Mesendoderm (in vitro differentiated cells): Measurements from ENCODE around the gene FILIP1L.

Experiments used
- DNase-seq: peaks from one replicate; pipeline ENCODE4 v3.0.0; 2013
- H2AK5ac ChIP-seq: 2 replicates; pipeline ENCODE4 v1.6.1; 2013; ENCODE audit warnings: low read length, inconsistent platforms
- H2BK120ac ChIP-seq: 2 replicates; pipeline ENCODE4 v1.6.1; 2013; ENCODE audit warnings: low read depth, mild to moderate bottlenecking, low read length, moderate library complexity, mixed read lengths
- H2BK15ac ChIP-seq: replicated peaks from 2 replicates; pipeline ENCODE4 v1.6.1; 2013; ENCODE audit warnings: low read depth, mild to moderate bottlenecking, moderate library complexity
- H2BK5ac ChIP-seq: 2 replicates; pipeline ENCODE4 v1.6.1; 2013; ENCODE audit warnings: low read length, inconsistent platforms
- H3K18ac ChIP-seq: 2 replicates; pipeline ENCODE4 v1.6.1; 2013; ENCODE audit warnings: mild to moderate bottlenecking, low read length, mixed read lengths
- H3K23ac ChIP-seq: one replicate; pipeline ENCODE4 v1.6.1; 2013; ENCODE audit warnings: low read length
- H3K27ac ChIP-seq: 2 replicates; pipeline ENCODE4 v1.5.1; 2013; ENCODE audit warnings: low read depth, mild to moderate bottlenecking, inconsistent platforms, low read length, moderate library complexity
- H3K27me3 ChIP-seq: 2 replicates; pipeline ENCODE4 v1.6.1; 2013; ENCODE audit warnings: low read length, control low read depth, mild to moderate bottlenecking, inconsistent platforms; ENCODE audit not compliant: insufficient read depth, poor library complexity
- H3K36me3 ChIP-seq: 2 replicates; pipeline ENCODE4 v1.6.1; 2013; ENCODE audit warnings: low read length, inconsistent platforms; ENCODE audit not compliant: control insufficient read depth, insufficient read depth
- H3K4ac ChIP-seq: one replicate; pipeline ENCODE4 v1.6.1; 2013; ENCODE audit warnings: low read depth, mild to moderate bottlenecking, low read length, moderate library complexity
- H3K4me1 ChIP-seq: 2 replicates; pipeline ENCODE4 v1.6.1; 2013; ENCODE audit warnings: low read depth, low read length, inconsistent platforms; ENCODE audit not compliant: control insufficient read depth
- H3K4me2 ChIP-seq: 2 replicates; pipeline ENCODE4 v1.6.1; 2013; ENCODE audit warnings: low read length
- H3K4me3 ChIP-seq: 2 replicates; pipeline ENCODE4 v1.5.1; 2013; ENCODE audit warnings: mild to moderate bottlenecking, low read length
- H3K56ac ChIP-seq: one replicate; pipeline ENCODE4 v1.6.1; 2013; ENCODE audit warnings: low read length
- H3K79me1 ChIP-seq: 2 replicates; pipeline ENCODE4 v1.6.1; 2013; ENCODE audit warnings: low read length, inconsistent platforms
- H3K79me2 ChIP-seq: 2 replicates; pipeline ENCODE4 v1.6.1; 2013; ENCODE audit warnings: mild to moderate bottlenecking, low read length; ENCODE audit not compliant: control insufficient read depth, insufficient read depth
- H3K9ac ChIP-seq: 2 replicates; pipeline ENCODE4 v1.6.1; 2013; ENCODE audit warnings: low read length, inconsistent platforms
- H4K5ac ChIP-seq: one replicate; pipeline ENCODE4 v1.6.1; 2013; ENCODE audit warnings: low read length
- H4K8ac ChIP-seq: one replicate; pipeline ENCODE4 v1.6.1; 2013; ENCODE audit warnings: low read depth, mild to moderate bottlenecking, control low read depth, low read length, moderate library complexity
- WGBS: extraction: QIAGEN DNeasy Blood & Tissue Kit; methylation state at CpG from one replicate; pipeline ENCODE4 v1.1.7; 2013; ENCODE audit warnings: low lambda C conversion rate, missing lambda C conversion rate; ENCODE audit not compliant: insufficient coverage; ENCODE audit errors: extremely low coverage; 5-methylcytosine and 5-hydroxymethylcytosine counted together

FILIP1L gene

GRCh38 chr3:99952306-99952705 is 162.0 kb downstream of the FILIP1L start:
- WGBS = no CpG with 5 or more reads among the region's 1 CpG

DNA sequence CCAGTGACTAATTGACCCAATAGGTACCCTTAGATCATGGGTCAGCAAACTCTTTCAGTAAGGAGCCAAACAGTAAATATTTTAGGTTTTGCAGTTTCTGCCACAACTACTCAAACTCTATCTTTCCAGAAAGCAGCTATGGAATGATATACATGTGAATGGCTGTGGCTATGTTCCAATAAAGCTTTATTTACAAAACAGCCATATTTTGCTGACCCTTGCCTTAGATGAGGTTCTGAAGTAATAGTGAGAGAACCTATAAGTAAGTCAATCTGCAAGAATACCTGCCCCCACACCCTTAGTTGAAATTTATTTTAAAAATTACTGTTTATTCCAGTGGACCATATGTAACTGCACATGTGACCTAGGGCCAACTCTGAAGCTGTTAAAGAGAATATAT is 162.6 kb downstream of the FILIP1L start:
- H3K79me1 ChIP-seq = no peaks in the 10 kb centered on the region
- no peaks in the 10 kb centered on the region for H3K4me1 ChIP-seq
- H3K4me3 ChIP-seq = no peak overlapping the region
- no peak overlapping the region for H3K23ac ChIP-seq
- H4K8ac ChIP-seq = no peak overlapping the region
- no peak for DNase-seq
- no peak overlapping the region for H3K27ac ChIP-seq
- H3K4me2 ChIP-seq = no peak overlapping the region
- H3K27me3 ChIP-seq = no peaks in the 10 kb centered on the region
- H2BK5ac ChIP-seq = no peak overlapping the region
- no peak overlapping the region for H2BK15ac ChIP-seq
- H3K79me2 ChIP-seq = no peaks in the 10 kb centered on the region
- no peak overlapping the region for H4K5ac ChIP-seq
- no peak overlapping the region for H2AK5ac ChIP-seq
- H3K4ac ChIP-seq = no peak overlapping the region
- no peak overlapping the region for H3K18ac ChIP-seq
- H3K56ac ChIP-seq = no peak overlapping the region
- H3K9ac ChIP-seq = no peak overlapping the region
- H2BK120ac ChIP-seq = no peak overlapping the region
- no peaks in the 10 kb centered on the region for H3K36me3 ChIP-seq

More at GRCh38 chr3:99952306-99952705, 162.0 kb downstream of the FILIP1L start:
- Histone ChIP-seq H2BK15ac (no peak overlapping the region), H3K4me3 (no peak overlapping the region), H3K36me3 (no peaks in the 10 kb centered on the region), H3K4me1 (no peaks in the 10 kb centered on the region), H2AK5ac (no peak overlapping the region), H3K4ac (no peak overlapping the region), H3K56ac (no peak overlapping the region), H4K5ac (no peak overlapping the region), H3K4me2 (no peak overlapping the region), H3K9ac (no peak overlapping the region), H2BK5ac (no peak overlapping the region), H2BK120ac (no peak overlapping the region), H3K79me2 (no peaks in the 10 kb centered on the region), H3K18ac (no peak overlapping the region), H3K23ac (no peak overlapping the region), H4K8ac (no peak overlapping the region), H3K79me1 (no peaks in the 10 kb centered on the region), H3K27ac (no peak overlapping the region), H3K27me3 (no peaks in the 10 kb centered on the region)
- DNase-seq = no peak

DNA sequence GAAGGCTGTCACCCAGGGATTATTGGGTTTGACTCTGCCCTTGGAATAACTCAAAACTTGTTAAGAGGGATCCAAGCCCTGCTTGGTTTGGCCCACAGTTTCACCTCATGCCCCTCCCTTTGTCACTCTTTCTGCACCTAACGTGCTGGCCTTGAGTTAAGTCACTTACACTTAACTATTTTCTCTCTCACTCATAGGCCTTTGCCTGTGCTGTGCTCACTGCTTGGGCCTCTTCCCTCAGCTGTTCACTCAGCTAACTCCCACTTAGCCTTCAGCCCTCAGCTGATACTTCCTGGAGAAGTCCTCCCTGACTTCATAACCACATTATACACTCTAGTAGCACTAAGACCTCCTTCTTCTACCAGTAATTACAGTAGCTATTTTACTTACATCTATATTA is 163.4 kb downstream of the FILIP1L start:
- H4K8ac ChIP-seq = no peak overlapping the region
- no peak overlapping the region for H3K27ac ChIP-seq
- no peak for DNase-seq

DNA sequence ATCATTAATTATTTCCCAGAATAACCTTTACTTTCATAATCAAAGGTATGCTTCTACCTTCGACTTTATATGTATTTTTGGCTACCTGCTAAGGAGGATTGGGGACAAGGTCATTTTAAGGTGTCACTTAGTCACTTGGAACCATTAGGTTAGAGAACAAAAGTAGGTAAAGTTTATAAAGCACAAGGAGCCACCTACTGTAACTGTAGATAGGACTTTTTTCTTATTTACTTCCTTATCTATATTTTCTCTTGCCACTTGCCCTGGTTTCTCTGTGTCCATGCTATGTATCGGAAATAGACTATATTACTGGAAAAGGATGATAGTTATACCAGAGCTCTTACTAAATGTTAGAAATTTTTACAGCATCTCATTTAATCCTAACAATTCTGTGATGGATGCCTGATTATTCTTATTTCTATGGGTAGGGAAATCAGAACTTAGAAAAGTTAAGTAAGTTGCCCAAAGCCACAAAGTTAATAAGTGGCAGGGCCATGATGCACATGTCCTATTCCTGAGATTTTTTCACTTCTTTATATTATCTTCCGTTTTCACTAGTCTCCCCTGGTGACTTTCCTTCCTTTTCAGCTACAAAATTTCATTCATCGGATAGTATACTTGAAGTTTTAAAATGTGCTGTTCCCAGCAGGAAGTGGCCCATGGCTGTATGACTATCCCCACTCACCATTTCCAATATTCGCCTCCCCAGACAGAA is 164.2 kb downstream of the FILIP1L start:
- Histone ChIP-seq H4K8ac (no peak overlapping the region), H3K36me3 (no peaks in the 10 kb centered on the region), H3K4me2 (no peak overlapping the region), H3K18ac (no peak overlapping the region), H2BK5ac (no peak overlapping the region), H3K79me1 (no peaks in the 10 kb centered on the region), H2BK15ac (no peak overlapping the region), H2AK5ac (no peak overlapping the region), H2BK120ac (no peak overlapping the region), H3K27me3 (no peaks in the 10 kb centered on the region), H3K4me3 (no peak overlapping the region), H3K9ac (no peak overlapping the region), H3K27ac (no peak overlapping the region), H3K23ac (no peak overlapping the region), H3K4ac (no peak overlapping the region), H4K5ac (no peak overlapping the region), H3K56ac (no peak overlapping the region), H3K4me1 (no peaks in the 10 kb centered on the region), H3K79me2 (no peaks in the 10 kb centered on the region)
- no CpG with 5 or more reads among the region's 5 CpGs for WGBS
- no peak for DNase-seq

More for the DNA sequence above, 163.4 kb downstream of the FILIP1L start:
- no peak overlapping the region for H3K18ac ChIP-seq
- no peaks in the 10 kb centered on the region for H3K79me2 ChIP-seq
- no peaks in the 10 kb centered on the region for H3K36me3 ChIP-seq
- H2AK5ac ChIP-seq = no peak overlapping the region
- no peak overlapping the region for H3K23ac ChIP-seq
- no peak overlapping the region for H3K56ac ChIP-seq
- no peak overlapping the region for H3K4me3 ChIP-seq
- WGBS = no CpG with 5 or more reads among the region's 1 CpG
- H2BK15ac ChIP-seq = no peak overlapping the region
- H3K27me3 ChIP-seq = no peaks in the 10 kb centered on the region
- H2BK5ac ChIP-seq = no peak overlapping the region
- H3K79me1 ChIP-seq = no peaks in the 10 kb centered on the region
- no peak overlapping the region for H2BK120ac ChIP-seq
- H3K4me1 ChIP-seq = no peaks in the 10 kb centered on the region
- no peak overlapping the region for H3K4me2 ChIP-seq
- no peak overlapping the region for H3K4ac ChIP-seq
- H3K9ac ChIP-seq = no peak overlapping the region
- H4K5ac ChIP-seq = no peak overlapping the region

DNA sequence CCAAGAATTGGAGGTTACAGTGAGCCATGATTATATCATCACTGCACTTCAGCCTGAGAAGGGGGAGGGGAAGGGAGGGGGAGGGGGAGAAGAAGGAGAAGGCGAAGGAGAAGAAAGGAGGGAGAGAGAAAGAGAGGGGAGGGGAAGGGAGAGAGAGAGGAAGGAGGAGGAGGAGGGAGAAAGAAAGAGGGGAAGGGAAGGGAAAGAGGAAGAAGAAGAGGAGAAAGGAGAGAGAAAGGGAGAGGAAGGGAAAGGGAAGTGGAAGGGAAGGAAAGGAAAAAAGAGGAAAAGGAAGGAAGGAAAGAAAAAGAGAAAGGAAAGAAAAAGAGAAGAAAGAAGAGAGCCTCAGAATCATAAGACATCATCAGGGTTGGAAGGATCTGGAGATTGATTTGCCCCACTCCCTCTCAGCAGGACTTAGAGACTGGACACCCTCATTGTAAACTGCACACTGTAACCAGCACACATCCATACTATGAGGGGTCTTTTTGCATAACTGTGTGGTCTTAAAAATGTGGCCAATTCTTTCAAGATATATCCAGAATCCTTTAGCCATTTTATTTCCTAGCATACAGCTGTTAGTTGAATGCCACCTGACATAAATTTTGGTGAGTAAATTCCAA is 165.7 kb downstream of the FILIP1L start:
- DNase-seq = no peak
- WGBS = no CpG with 5 or more reads among the region's 1 CpG
- Histone ChIP-seq H4K8ac (no peak overlapping the region), H3K4me3 (no peak overlapping the region), H3K36me3 (no peaks in the 10 kb centered on the region), H3K4me1 (no peaks in the 10 kb centered on the region), H2AK5ac (no peak overlapping the region), H2BK5ac (no peak overlapping the region), H3K23ac (no peak overlapping the region), H3K4ac (no peak overlapping the region), H3K79me1 (no peaks in the 10 kb centered on the region), H3K27ac (no peak overlapping the region), H3K9ac (no peak overlapping the region), H4K5ac (no peak overlapping the region), H3K18ac (no peak overlapping the region), H3K56ac (no peak overlapping the region), H2BK120ac (no peak overlapping the region), H3K79me2 (no peaks in the 10 kb centered on the region), H3K27me3 (no peaks in the 10 kb centered on the region), H3K4me2 (no peak overlapping the region), H2BK15ac (no peak overlapping the region)

DNA sequence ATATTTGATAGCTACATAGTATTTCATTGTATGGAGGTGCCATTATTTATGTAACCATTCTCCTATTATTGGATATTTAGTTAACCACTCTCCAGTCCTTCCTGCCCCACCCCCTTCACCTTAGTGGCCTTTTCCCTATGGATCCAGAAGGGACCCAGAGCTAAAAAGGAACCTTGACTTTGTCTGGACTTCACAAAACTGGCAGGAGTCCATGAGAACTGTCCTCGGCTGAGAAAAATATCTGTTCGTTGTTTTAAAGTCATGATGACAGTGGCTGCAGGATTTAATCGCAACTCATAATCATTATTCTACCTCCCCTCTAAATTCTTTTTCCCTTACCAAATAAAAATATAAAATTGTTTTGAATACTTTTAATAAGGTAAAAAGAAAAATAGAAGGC is 166.9 kb downstream of the FILIP1L start:
- no peak overlapping the region for H2AK5ac ChIP-seq
- no peaks in the 10 kb centered on the region for H3K27me3 ChIP-seq
- no peaks in the 10 kb centered on the region for H3K79me2 ChIP-seq
- H3K4me3 ChIP-seq = no peak overlapping the region
- no peaks in the 10 kb centered on the region for H3K4me1 ChIP-seq
- H3K36me3 ChIP-seq = no peaks in the 10 kb centered on the region
- H2BK120ac ChIP-seq = no peak overlapping the region
- H3K18ac ChIP-seq = no peak overlapping the region
- H2BK5ac ChIP-seq = no peak overlapping the region
- WGBS = no CpG with 5 or more reads among the region's 3 CpGs
- no peak for DNase-seq
- no peak overlapping the region for H3K9ac ChIP-seq
- no peaks in the 10 kb centered on the region for H3K79me1 ChIP-seq
- H3K23ac ChIP-seq = no peak overlapping the region
- H4K8ac ChIP-seq = no peak overlapping the region
- H4K5ac ChIP-seq = no peak overlapping the region
- H3K27ac ChIP-seq = no peak overlapping the region
- no peak overlapping the region for H3K4me2 ChIP-seq
- H3K56ac ChIP-seq = no peak overlapping the region
- H3K4ac ChIP-seq = no peak overlapping the region
- H2BK15ac ChIP-seq = no peak overlapping the region
